NCI-H2107 treated with DMSO at 0.1 percent for 48 hours (cell line): Measurements from ENCODE around the gene SUGCT.
"Not testable (repeated sequence)": the region's sequence is repeated elsewhere in the genome, so short reads cannot be mapped to it uniquely, and the experiment has no call there.

Experiments
- DNase-seq: peaks from one replicate; lab custom pipeline; 2025; ENCODE audit not compliant: unreplicated experiment; lab: John Stamatoyannopoulos, UW

The SUGCT gene

GRCh38 chr7:40604601-40605438 lies 470.0 kb downstream of the SUGCT start:
- no peak for DNase-seq

GRCh38 chr7:40608321-40609075 lies 473.7 kb downstream of the SUGCT start:
- no peak for DNase-seq

GRCh38 chr7:40610461-40610860 lies 475.7 kb downstream of the SUGCT start:
- DNase-seq = no peak

- no peak for DNase-seq
Observed at GRCh38 chr7:40611095-40611871, 476.5 kb downstream of the SUGCT start.

GRCh38 chr7:40612298-40612697 lies 477.5 kb downstream of the SUGCT start:
- DNase-seq = no peak

GRCh38 chr7:40619647-40620046 lies 484.8 kb downstream of the SUGCT start:
- no peak for DNase-seq

- no peak for DNase-seq
Observed at GRCh38 chr7:40621592-40621998, 486.8 kb downstream of the SUGCT start.

GRCh38 chr7:40622941-40623501 lies 488.2 kb downstream of the SUGCT start:
- DNase-seq = no peak

GRCh38 chr7:40623863-40624262 lies 489.1 kb downstream of the SUGCT start:
- DNase-seq = no peak

GRCh38 chr7:40627361-40627760 lies 492.6 kb downstream of the SUGCT start:
- DNase-seq = not testable (repeated sequence)

GRCh38 chr7:40629891-40630290 lies 495.1 kb downstream of the SUGCT start:
- no peak for DNase-seq

GRCh38 chr7:40634118-40634517 lies 499.3 kb downstream of the SUGCT start:
- no peak for DNase-seq

- DNase-seq = no peak
Observed at GRCh38 chr7:40638545-40639320, 503.9 kb downstream of the SUGCT start.

GRCh38 chr7:40640566-40640965 lies 505.8 kb downstream of the SUGCT start:
- no peak for DNase-seq

GRCh38 chr7:40641701-40642100 lies 506.9 kb downstream of the SUGCT start:
- no peak for DNase-seq

GRCh38 chr7:40643664-40644063 lies 508.9 kb downstream of the SUGCT start:
- no peak for DNase-seq

- DNase-seq = no peak
Observed at GRCh38 chr7:40644454-40645188, 509.8 kb downstream of the SUGCT start.

- DNase-seq = no peak
Observed at GRCh38 chr7:40645197-40645596, 510.4 kb downstream of the SUGCT start.

- no peak for DNase-seq
Observed at GRCh38 chr7:40646717-40647116, 511.9 kb downstream of the SUGCT start.

- no peak for DNase-seq
Observed at GRCh38 chr7:40647719-40648118, 512.9 kb downstream of the SUGCT start.
